HepG2 (cell line): ENCODE results near the gene DNAH9. TPM values are rescaled to one million over a fixed set of nuclear protein-coding genes. Genes with fewer than 3 reads are reported as not detected.

Experiments
- ADNP ChIP-seq: sonication (generic); formaldehyde crosslinking; IDR thresholded peaks from 2 replicates; pipeline ENCODE4 v1.4.0; 2020; ENCODE audit warnings: missing genetic modification reagents
- FOSL1 ChIP-seq: sonication (generic); formaldehyde crosslinking; IDR thresholded peaks from 2 replicates; pipeline ENCODE4 v1.9.0; 2021; ENCODE audit warnings: missing genetic modification reagents, borderline replicate concordance
- FOXK2 ChIP-seq: fragments of 450-650 bp; IDR thresholded peaks from 2 replicates; pipeline ENCODE4 v1.6.1; 2016
- GZF1 ChIP-seq: sonication (generic); formaldehyde crosslinking; IDR thresholded peaks from 2 replicates; pipeline ENCODE4 v1.5.1; 2020; ENCODE audit warnings: mild to moderate bottlenecking, missing genetic modification reagents
- HIVEP1 ChIP-seq: sonication (generic); formaldehyde crosslinking; IDR thresholded peaks from 2 replicates; pipeline ENCODE4 v1.4.0; 2020; ENCODE audit warnings: mild to moderate bottlenecking, missing genetic modification reagents
- HMG20B ChIP-seq: conservative IDR thresholded peaks from 2 replicates; pipeline ENCODE4 v1.6.1; 2016; ENCODE audit warnings: missing genetic modification reagents, missing compliant biosample characterization
- MAZ ChIP-seq, 2 experiments: sonication (generic) in 1 of 2; formaldehyde crosslinking in 1 of 2; IDR thresholded peaks; 2 replicates each; pipeline versions ENCODE4 v1.5.0 to v1.6.1; 2012 to 2020; ENCODE audit warnings: low read depth in 2 of 2, mild to moderate bottlenecking in 2 of 2, borderline replicate concordance in 1 of 2, improper control_type of control experiment in 1 of 2, low read length in 1 of 2, missing genetic modification reagents in 1 of 2, moderate library complexity in 1 of 2
- ZMYM3 ChIP-seq: sonication (generic); formaldehyde crosslinking; IDR thresholded peaks from 2 replicates; pipeline ENCODE4 v1.5.1; 2020; ENCODE audit warnings: mild to moderate bottlenecking, missing genetic modification reagents
- ZNF710 ChIP-seq: sonication (generic); formaldehyde crosslinking; IDR thresholded peaks from 2 replicates; pipeline ENCODE4 v1.5.0; 2020; ENCODE audit warnings: mild to moderate bottlenecking, missing genetic modification reagents, borderline replicate concordance
- polyA plus RNA-seq, 8 experiments: library from polyadenylated mRNA; depleted of rRNA in 3 of 8; stranded (reverse) in 7 of 8; unstranded in 1 of 8; fragments of >200 nt; fragmentation: Illumina TruSeq in 4 of 8; extraction: Trizol in 4 of 8; gene quantifications; 2 replicates each; pipeline versions ENCODE4 v1.2.1 to v1.2.3, GENCODE V29; 2011 to 2016; ENCODE audit warnings: low read depth in 4 of 8, missing spikeins in 1 of 8, mixed read lengths in 1 of 8; ENCODE audit not compliant: insufficient read depth in 1 of 8
- total RNA-seq, 5 experiments: library from RNA; depleted of rRNA; stranded (reverse); fragments of >200 nt; fragmentation: Illumina TruSeq; extraction: Trizol; gene quantifications; 2 replicates each; pipeline ENCODE4 v1.2.3, GENCODE V29; 2016; ENCODE audit warnings: low read depth in 1 of 5
- TF ChIP-seq, protein P1 (sequence below): sonication (generic); formaldehyde crosslinking; IDR thresholded peaks from 2 replicates; pipeline ENCODE4 v1.5.0; 2020; ENCODE audit warnings: mild to moderate bottlenecking, missing genetic modification reagents, borderline replicate concordance
- TF ChIP-seq, protein P2 (sequence below): sonication (generic); formaldehyde crosslinking; IDR thresholded peaks from 2 replicates; pipeline ENCODE4 v1.9.0; 2021; ENCODE audit warnings: mild to moderate bottlenecking, missing genetic modification reagents
- TF ChIP-seq, protein P3 (sequence below): sonication (generic); formaldehyde crosslinking; IDR thresholded peaks from 2 replicates; pipeline ENCODE4 v1.8.0; 2022; ENCODE audit warnings: missing genetic modification reagents, mild to moderate bottlenecking, borderline replicate concordance

DNAH9 gene
- total and polyA plus RNA-seq, 2 of the 13 experiments (the other 11 are each of a cell fraction or from before 2014, with no cell fraction given) = not detected

GRCh38 chr17:11997147-11997971 is 399.1 kb downstream of the DNAH9 start, which contains the start of gene ZNF18 (continued):
- TF ChIP-seq ZMYM3 (CRISPR knock-in tag) = 0 out of 2 replicates have a peak, but pooled peaks have one; percentile 12
- no peak for TF ChIP-seq GZF1 (CRISPR knock-in tag)
- TF ChIP-seq FOXK2 = no peak
- TF ChIP-seq HIVEP1 (CRISPR knock-in tag) = no peak
- TF ChIP-seq, protein P1, sequence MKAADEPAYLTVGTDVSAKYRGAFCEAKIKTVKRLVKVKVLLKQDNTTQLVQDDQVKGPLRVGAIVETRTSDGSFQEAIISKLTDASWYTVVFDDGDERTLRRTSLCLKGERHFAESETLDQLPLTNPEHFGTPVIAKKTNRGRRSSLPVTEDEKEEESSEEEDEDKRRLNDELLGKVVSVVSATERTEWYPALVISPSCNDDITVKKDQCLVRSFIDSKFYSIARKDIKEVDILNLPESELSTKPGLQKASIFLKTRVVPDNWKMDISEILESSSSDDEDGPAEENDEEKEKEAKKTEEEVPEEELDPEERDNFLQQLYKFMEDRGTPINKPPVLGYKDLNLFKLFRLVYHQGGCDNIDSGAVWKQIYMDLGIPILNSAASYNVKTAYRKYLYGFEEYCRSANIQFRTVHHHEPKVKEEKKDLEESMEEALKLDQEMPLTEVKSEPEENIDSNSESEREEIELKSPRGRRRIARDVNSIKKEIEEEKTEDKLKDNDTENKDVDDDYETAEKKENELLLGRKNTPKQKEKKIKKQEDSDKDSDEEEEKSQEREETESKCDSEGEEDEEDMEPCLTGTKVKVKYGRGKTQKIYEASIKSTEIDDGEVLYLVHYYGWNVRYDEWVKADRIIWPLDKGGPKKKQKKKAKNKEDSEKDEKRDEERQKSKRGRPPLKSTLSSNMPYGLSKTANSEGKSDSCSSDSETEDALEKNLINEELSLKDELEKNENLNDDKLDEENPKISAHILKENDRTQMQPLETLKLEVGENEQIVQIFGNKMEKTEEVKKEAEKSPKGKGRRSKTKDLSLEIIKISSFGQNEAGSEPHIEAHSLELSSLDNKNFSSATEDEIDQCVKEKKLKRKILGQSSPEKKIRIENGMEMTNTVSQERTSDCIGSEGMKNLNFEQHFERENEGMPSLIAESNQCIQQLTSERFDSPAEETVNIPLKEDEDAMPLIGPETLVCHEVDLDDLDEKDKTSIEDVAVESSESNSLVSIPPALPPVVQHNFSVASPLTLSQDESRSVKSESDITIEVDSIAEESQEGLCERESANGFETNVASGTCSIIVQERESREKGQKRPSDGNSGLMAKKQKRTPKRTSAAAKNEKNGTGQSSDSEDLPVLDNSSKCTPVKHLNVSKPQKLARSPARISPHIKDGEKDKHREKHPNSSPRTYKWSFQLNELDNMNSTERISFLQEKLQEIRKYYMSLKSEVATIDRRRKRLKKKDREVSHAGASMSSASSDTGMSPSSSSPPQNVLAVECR = peak; percentile 84
- TF ChIP-seq, protein P2, sequence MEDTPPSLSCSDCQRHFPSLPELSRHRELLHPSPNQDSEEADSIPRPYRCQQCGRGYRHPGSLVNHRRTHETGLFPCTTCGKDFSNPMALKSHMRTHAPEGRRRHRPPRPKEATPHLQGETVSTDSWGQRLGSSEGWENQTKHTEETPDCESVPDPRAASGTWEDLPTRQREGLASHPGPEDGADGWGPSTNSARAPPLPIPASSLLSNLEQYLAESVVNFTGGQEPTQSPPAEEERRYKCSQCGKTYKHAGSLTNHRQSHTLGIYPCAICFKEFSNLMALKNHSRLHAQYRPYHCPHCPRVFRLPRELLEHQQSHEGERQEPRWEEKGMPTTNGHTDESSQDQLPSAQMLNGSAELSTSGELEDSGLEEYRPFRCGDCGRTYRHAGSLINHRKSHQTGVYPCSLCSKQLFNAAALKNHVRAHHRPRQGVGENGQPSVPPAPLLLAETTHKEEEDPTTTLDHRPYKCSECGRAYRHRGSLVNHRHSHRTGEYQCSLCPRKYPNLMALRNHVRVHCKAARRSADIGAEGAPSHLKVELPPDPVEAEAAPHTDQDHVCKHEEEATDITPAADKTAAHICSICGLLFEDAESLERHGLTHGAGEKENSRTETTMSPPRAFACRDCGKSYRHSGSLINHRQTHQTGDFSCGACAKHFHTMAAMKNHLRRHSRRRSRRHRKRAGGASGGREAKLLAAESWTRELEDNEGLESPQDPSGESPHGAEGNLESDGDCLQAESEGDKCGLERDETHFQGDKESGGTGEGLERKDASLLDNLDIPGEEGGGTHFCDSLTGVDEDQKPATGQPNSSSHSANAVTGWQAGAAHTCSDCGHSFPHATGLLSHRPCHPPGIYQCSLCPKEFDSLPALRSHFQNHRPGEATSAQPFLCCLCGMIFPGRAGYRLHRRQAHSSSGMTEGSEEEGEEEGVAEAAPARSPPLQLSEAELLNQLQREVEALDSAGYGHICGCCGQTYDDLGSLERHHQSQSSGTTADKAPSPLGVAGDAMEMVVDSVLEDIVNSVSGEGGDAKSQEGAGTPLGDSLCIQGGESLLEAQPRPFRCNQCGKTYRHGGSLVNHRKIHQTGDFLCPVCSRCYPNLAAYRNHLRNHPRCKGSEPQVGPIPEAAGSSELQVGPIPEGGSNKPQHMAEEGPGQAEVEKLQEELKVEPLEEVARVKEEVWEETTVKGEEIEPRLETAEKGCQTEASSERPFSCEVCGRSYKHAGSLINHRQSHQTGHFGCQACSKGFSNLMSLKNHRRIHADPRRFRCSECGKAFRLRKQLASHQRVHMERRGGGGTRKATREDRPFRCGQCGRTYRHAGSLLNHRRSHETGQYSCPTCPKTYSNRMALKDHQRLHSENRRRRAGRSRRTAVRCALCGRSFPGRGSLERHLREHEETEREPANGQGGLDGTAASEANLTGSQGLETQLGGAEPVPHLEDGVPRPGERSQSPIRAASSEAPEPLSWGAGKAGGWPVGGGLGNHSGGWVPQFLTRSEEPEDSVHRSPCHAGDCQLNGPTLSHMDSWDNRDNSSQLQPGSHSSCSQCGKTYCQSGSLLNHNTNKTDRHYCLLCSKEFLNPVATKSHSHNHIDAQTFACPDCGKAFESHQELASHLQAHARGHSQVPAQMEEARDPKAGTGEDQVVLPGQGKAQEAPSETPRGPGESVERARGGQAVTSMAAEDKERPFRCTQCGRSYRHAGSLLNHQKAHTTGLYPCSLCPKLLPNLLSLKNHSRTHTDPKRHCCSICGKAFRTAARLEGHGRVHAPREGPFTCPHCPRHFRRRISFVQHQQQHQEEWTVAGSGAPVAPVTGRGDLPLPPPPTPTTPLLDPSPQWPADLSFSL (CRISPR knock-in tag) = no peak
- TF ChIP-seq, protein P3, sequence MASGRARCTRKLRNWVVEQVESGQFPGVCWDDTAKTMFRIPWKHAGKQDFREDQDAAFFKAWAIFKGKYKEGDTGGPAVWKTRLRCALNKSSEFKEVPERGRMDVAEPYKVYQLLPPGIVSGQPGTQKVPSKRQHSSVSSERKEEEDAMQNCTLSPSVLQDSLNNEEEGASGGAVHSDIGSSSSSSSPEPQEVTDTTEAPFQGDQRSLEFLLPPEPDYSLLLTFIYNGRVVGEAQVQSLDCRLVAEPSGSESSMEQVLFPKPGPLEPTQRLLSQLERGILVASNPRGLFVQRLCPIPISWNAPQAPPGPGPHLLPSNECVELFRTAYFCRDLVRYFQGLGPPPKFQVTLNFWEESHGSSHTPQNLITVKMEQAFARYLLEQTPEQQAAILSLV = 0 out of 2 replicates have a peak, but pooled peaks have one; percentile 24
- TF ChIP-seq HMG20B (CRISPR knock-in tag) = no peak
- TF ChIP-seq FOSL1 (CRISPR knock-in tag) = no peak
- TF ChIP-seq ADNP = no peak
- TF ChIP-seq ZNF710 = no peak
- TF ChIP-seq MAZ (IDR thresholded peaks at IDR 0.05; ENCODE audit: borderline replicate concordance, low read depth, low read length) = 0 out of 2 replicates have a peak, but pooled peaks have one; percentile 5
- TF ChIP-seq MAZ (CRISPR knock-in tag; IDR thresholded peaks at IDR 0.05; ENCODE audit: low read depth) = peak; percentile 80
